PC-3 (cell line): ENCODE data around the gene ZNF764.

Experiments used
- CTCF ChIP-seq: fragments of 300-600 bp; sonication (generic); conservative IDR thresholded peaks from 2 replicates; pipeline ENCODE4 v1.5.1; 2017; ENCODE audit warnings: antibody characterized with exemption, low read depth, mild to moderate bottlenecking, low read length
- EZH2 ChIP-seq: fragments of 300-600 bp; sonication (generic); IDR thresholded peaks from one replicate; pipeline ENCODE4 v1.6.1; 2017; ENCODE audit warnings: antibody characterized with exemption, mild to moderate bottlenecking, low read length; ENCODE audit not compliant: unreplicated experiment

GRCh38 chr16:30521476-30521872, 36.7 kb downstream of the ZNF764 start:
- TF ChIP-seq CTCF (no peak), EZH2 (no peak)
